Activated T-cell treated with anti-CD3 and anti-CD28 coated beads, Interleukin-2, amount 50 U/mL, for 4 hours (primary cell): ENCODE data around the gene ZNF619. TPM values are rescaled to one million over a fixed set of nuclear protein-coding genes. Genes with fewer than 3 reads are reported as not detected.

ENCODE experiments used
- ATAC-seq, 2 donors: fragments of 200-7000 bp; cut with Tn5 transposase; one replicate each; pipeline ENCODE4 v1.10.0; 2021
- DNase-seq: peaks from one replicate; pipeline ENCODE4 v3.0.0-alpha.2; 2020
- H3K27me3 Mint-ChIP-seq: one replicate; pipeline ENCODE4 v1.8.0; 2021; ENCODE audit warnings: low read depth, mixed read lengths
- H3K36me3 Mint-ChIP-seq: one replicate; pipeline ENCODE4 v1.8.0; 2022; ENCODE audit warnings: mixed read lengths; ENCODE audit not compliant: insufficient read depth
- H3K4me1 Mint-ChIP-seq: one replicate; pipeline ENCODE4 v1.8.0; 2021; ENCODE audit warnings: low read depth, mixed read lengths
- H3K4me3 Mint-ChIP-seq: one replicate; pipeline ENCODE4 v1.8.0; 2021; ENCODE audit warnings: mild to moderate bottlenecking, moderate library complexity, mixed read lengths
- H3K9me3 Mint-ChIP-seq: one replicate; pipeline ENCODE4 v1.8.0; 2021; ENCODE audit warnings: mixed read lengths
- total RNA-seq, 3 donors: library from RNA; stranded (reverse); gene quantifications; one replicate each; pipeline ENCODE4 v1.2.1, GENCODE V29; 2021

The ZNF619 gene
- total RNA-seq, 3 donors from 2014 or later, result 3.0 to 4.4 (median 3.0) TPM

DNA sequence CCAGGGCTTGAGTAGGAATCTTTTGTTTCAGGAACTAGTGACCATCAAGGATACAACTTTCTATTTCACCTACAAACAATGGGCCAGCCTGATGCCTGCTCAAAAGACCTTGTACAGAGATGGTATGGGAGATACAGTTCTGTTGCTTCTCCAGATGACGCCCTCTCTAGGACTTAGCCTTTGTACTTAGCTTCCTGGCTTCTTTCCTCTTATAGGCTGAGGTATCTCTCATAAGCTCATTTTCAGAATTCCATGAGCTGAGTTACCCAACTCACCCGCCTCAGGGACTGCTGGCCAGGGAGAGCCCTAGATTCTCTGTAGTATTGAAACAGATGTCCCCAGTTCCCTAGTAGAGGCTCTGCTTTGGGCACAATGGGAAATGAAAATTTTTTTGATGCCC, 20.4 kb downstream of the ZNF619 start:
- Mint-ChIP-seq H3K4me1 (no peaks in the 10 kb centered on the region), H3K36me3 (no peaks in the 10 kb centered on the region), H3K9me3 (no peaks in the 10 kb centered on the region), H3K27me3 (no peaks in the 10 kb centered on the region), H3K4me3 (no peak overlapping the region)
- no peak for DNase-seq
- no peak for ATAC-seq

DNA sequence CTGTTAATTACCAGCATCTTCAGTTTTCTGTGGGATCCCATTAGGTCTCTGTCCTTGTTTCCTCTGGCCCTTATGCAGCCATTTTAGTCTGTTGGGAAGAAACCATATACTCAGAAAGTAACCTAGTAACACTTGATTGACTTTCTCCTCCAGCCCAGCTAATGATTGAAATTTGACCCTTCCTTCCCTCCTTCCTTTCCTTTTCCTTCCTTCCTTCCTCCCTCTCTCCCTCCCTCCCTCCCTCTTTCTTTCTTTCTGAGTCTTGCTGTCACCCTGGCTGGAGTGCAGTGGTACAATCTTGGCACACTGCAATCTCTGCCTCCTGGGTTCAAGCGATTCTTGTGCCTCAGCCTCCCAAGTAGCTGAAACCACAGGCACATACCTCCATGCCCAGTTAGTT, 23.0 kb downstream of the ZNF619 start:
- Mint-ChIP-seq H3K36me3 (no peaks in the 10 kb centered on the region), H3K4me3 (no peak overlapping the region), H3K9me3 (no peaks in the 10 kb centered on the region), H3K27me3 (no peaks in the 10 kb centered on the region), H3K4me1 (peaks cover 4% of the 10 kb centered on the region)
- DNase-seq (no peak), ATAC-seq (no peak)

DNA sequence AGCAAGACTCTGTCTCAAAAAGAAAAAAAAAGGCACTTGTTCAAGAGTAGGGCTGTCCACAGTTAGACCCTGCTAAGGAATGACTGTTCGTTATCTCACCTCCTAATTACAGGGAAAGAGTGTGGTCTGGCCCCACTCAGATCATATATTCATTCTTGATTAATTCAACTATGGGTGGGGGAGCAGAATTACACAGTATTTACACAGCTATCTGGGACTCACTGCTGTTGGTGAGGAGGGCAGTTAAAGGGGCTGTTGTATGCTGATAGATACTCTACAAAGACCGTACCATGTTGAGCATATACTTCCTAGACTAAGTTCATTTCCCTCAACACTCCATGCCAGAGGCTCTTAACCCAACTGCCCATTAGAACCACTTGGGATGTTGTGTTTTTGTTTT, 25.1 kb downstream of the ZNF619 start:
- no peaks in the 10 kb centered on the region for H3K9me3 Mint-ChIP-seq
- ATAC-seq (no peak), DNase-seq (no peak)
- H3K27me3 Mint-ChIP-seq, result no peaks in the 10 kb centered on the region
- H3K4me3 Mint-ChIP-seq, result no peak overlapping the region
- H3K4me1 Mint-ChIP-seq, result peaks cover 17% of the 10 kb centered on the region
- no peaks in the 10 kb centered on the region for H3K36me3 Mint-ChIP-seq

DNA sequence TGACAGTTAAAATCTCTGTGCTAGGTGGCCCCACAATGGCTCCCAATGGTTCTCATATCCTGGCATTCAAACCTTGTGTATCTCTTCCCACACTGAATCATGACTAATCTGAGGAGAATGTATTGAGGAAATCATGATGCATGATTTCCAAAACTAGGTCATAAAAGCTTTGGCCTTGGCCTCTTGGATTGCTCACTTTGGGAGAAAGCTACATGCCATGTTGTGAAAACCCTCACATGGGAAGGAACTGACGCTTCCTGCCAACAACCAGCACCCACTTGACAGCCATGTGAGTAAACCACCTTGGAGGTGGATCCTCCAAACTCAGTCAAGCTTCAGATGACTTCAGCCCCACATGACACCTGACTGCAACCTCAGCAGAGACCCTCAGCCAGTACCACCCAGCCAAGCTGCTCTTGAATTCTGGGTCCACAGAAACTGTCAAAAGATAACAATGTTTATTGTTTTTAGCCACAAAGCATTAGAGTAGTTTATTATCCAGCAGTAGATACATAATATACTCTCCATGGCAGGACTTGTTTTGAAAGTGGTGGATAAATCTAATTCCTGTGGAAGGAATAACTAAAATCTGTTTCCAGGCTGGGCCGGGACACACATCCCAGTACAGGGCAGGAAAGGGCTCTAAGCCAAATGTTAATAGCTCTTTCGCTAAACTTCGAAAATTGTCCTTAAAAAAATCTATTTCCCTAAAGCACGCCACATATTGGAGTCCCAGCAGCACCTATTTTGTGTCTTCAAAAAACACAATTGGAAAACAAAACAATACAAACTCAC, 27.9 kb downstream of the ZNF619 start:
- Mint-ChIP-seq H3K9me3 (no peaks in the 10 kb centered on the region), H3K4me3 (peak overlapping the region; percentile 91), H3K27me3 (no peaks in the 10 kb centered on the region), H3K36me3 (no peaks in the 10 kb centered on the region), H3K4me1 (peaks cover 17% of the 10 kb centered on the region)
- ATAC-seq (no peak), DNase-seq (no peak)

DNA sequence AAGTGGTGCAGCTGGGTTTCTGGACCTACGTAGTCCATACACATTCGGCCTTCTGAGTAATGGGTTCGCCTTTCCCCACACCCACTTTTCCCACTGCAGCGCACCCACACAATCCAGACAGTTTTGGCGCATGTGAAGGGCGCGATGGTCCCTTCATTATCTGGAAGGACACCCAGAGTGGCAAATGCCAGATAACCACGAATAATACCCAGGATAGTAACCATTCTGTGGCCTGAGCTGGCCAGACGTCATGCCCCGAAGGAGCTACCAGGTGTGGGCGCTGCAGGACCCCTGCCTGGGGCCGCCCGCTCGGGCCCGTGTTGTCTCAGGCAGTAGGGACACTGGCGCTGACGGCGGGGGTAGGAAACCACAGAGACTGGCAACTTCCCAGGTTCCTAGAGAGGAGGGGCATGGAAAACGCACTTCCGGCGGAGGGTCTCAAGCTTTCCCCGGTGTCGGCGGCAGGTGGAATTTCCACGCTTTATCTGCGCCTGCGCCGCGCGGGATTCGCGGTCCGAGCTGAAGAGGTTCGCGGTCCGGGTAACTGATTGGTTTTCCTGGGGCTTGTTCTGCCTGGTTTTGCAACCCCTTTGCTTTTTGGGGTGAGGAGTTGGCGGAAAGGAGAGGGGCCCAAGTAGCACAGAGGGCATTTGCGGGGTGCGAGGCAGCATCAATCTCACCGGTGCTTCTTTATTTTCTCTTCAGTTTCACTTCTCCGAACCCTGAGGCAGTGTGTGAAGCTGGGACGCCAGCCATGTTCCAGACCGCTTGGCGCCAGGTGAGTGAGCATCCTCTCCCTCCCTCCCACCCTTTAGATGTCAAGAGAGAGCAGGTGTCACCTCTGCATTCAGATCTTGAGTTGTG, 28.9 kb downstream of the ZNF619 start, which contains the start of gene ZNF620:
Gene ZNF620, plus strand, starts transcription at position 441 of the 864 bp plus-strand sequence. Its CDS starts 314 bp downstream, at position 755.
- Mint-ChIP-seq H3K9me3 (no peaks in the 10 kb centered on the region), H3K36me3 (peaks cover under 1% of the 10 kb centered on the region), H3K27me3 (no peaks in the 10 kb centered on the region), H3K4me3 (peak within 1 kb of the TSS; percentile 91), H3K4me1 (peaks cover 17% of the 10 kb centered on the region)
- peak; percentile 73 to 79 for ATAC-seq
- peak; percentile 52 for DNase-seq

DNA sequence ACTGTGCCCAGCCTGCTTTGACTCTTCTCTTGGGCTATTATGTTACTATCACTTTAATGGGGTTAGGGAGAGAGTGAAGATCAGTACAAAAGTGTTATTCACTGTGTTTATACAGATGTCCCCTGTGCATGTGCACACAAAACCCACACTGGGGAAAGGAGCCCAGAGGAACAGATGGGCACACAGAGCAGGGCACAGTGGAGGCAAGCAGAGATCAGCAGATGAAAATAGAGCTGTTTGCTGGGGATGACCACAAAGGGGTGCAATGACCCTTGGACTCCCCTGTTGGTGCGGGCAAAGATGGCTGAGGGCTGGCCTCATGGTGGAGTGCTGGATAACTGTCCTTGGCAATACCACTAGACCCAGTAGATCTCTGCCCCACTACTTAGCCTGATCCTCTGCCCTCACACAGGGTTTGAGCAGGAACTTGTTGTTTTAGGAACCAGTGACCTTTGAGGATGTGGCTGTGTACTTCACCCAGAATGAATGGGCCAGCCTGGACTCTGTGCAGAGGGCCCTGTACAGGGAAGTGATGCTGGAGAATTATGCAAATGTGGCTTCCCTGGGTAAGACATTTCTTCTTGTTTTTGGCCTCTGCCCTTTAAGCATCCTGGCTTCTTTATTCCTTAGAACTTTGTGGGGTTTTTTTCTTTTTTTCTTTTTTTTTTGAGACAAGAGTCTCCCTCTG, 34.3 kb downstream of the ZNF619 start:
- H3K27me3 Mint-ChIP-seq, result no peaks in the 10 kb centered on the region
- ATAC-seq (no peak), DNase-seq (no peak)
- no peaks in the 10 kb centered on the region for H3K9me3 Mint-ChIP-seq
- no peak overlapping the region for H3K4me3 Mint-ChIP-seq
- peaks cover 7% of the 10 kb centered on the region for H3K4me1 Mint-ChIP-seq
- peaks cover 23% of the 10 kb centered on the region for H3K36me3 Mint-ChIP-seq

DNA sequence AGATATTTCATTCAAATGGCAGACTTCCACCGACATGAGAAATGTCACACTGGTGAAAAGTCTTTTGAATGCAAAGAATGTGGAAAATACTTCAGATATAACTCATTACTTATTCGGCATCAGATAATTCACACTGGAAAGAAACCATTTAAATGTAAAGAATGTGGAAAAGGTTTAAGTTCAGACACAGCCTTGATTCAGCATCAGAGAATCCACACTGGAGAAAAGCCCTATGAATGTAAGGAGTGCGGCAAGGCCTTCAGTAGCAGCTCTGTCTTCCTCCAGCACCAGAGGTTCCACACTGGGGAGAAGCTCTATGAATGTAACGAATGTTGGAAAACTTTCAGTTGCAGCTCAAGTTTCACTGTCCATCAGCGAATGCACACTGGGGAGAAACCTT, 39.3 kb downstream of the ZNF619 start:
- H3K36me3 Mint-ChIP-seq, result peaks cover 23% of the 10 kb centered on the region
- no peaks in the 10 kb centered on the region for H3K27me3 Mint-ChIP-seq
- H3K9me3 Mint-ChIP-seq, result no peaks in the 10 kb centered on the region
- H3K4me3 Mint-ChIP-seq, result no peak overlapping the region
- no peak for DNase-seq
- no peaks in the 10 kb centered on the region for H3K4me1 Mint-ChIP-seq
- ATAC-seq, result no peak

DNA sequence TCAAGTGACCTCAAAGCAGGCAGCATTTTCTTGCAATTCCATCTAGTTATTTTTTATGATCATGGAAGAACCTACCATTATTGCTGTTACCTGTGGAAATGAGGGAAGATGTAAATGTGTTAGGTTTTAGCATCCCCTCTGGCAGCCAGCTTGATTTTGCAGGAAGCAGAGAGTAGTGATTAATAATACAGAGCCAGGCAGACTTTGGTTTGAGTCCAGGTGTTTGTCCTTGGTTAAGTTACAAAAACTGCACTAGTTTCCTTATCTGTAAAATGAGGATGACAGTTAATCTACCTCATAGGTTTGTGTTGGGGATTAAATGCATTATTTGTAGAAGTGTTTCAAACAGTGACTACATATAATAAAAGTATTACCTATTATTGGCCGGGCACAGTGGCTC, 41.1 kb downstream of the ZNF619 start:
- Mint-ChIP-seq H3K27me3 (no peaks in the 10 kb centered on the region), H3K4me3 (no peak overlapping the region), H3K9me3 (no peaks in the 10 kb centered on the region), H3K36me3 (peaks cover 17% of the 10 kb centered on the region), H3K4me1 (no peaks in the 10 kb centered on the region)
- ATAC-seq, result no peak
- no peak for DNase-seq

DNA sequence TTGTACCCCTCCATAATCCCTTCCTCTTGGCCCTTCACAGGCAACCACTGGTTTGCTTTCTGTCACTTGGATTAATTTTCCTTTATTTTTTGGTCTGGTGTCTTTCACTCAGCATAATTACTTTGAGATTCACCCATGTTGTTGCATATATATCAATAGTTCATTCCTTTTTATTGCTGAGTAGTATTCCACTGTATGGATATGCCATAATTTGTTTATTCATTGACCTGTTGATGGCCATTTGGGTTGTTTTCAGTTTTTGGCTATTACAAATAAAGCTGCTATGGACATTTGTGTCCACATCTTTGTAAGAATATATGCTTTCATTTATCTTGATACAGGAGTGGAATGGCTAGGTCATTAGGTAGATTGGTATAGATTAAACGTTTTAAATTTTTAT, 41.9 kb downstream of the ZNF619 start:
- H3K9me3 Mint-ChIP-seq, result no peaks in the 10 kb centered on the region
- DNase-seq (no peak), ATAC-seq (no peak)
- H3K36me3 Mint-ChIP-seq, result peaks cover 17% of the 10 kb centered on the region
- H3K4me1 Mint-ChIP-seq, result no peaks in the 10 kb centered on the region
- H3K4me3 Mint-ChIP-seq, result no peak overlapping the region
- H3K27me3 Mint-ChIP-seq, result no peaks in the 10 kb centered on the region

DNA sequence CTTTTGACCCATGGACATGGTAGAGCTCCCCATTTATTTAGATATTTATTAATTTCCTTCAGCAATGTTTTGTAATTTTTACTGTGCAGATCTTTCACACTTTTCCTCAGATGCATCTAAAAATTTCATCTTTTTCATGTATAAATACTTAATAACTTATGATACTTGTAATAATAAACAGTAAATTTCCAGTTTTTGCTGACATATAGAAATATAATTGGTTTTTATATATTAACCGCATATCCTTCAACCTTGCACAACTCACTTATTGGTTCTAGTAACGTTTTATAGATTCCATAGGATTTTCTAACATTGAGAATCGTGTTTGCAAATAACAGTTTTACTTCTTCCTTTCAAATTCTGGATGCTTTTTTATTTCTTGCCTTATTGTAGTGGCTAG, 44.3 kb downstream of the ZNF619 start:
- no peak for DNase-seq
- Mint-ChIP-seq H3K4me1 (peaks cover 16% of the 10 kb centered on the region), H3K9me3 (no peaks in the 10 kb centered on the region), H3K4me3 (no peak overlapping the region), H3K36me3 (peaks cover 4% of the 10 kb centered on the region), H3K27me3 (no peaks in the 10 kb centered on the region)
- ATAC-seq, result no peak

DNA sequence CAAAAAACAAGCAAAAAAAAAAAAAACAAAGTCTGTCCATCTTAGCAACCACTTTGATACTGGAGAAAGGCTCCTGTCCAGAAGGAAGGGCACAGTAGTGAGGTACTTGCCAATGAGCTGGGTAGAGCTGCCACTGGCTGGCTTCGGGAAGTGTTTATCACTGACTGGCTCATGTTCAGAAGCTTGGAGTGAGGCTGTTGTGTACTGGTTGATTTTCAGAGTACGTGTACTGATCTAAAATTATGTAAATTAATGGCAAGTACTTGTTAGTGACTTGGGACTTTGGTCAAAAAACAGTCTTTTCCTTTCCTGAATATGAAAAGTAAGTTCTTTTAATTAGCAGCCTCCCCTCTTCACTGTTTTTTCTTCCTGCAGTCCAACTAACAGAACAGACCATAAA, 46.9 kb downstream of the ZNF619 start:
- ATAC-seq (no peak), DNase-seq (no peak)
- Mint-ChIP-seq H3K4me3 (peak overlapping the region; percentile 93), H3K9me3 (no peaks in the 10 kb centered on the region), H3K36me3 (peaks cover 15% of the 10 kb centered on the region), H3K27me3 (no peaks in the 10 kb centered on the region), H3K4me1 (peaks cover 20% of the 10 kb centered on the region)

DNA sequence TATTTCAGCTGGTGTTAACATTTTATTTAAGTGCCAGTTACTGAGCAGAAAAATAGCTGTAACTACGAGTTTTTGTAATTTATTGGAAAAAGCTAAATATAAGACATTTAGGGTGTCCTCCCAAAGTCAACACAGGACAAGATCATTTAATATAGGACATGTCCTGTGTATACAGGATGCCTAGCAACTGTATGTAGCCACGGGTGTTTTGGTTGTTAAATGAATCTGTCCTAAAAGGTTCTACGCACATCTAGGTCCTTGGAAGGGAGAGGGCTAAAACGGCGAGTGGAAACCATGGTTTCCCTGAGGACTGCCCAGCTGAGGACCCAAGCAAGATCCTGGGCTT, 47.3 kb downstream of the ZNF619 start:
- Mint-ChIP-seq H3K4me3 (peak overlapping the region; percentile 93), H3K27me3 (no peaks in the 10 kb centered on the region), H3K9me3 (no peaks in the 10 kb centered on the region), H3K4me1 (peaks cover 20% of the 10 kb centered on the region), H3K36me3 (peaks cover 18% of the 10 kb centered on the region)
- DNase-seq, result no peak
- ATAC-seq, result no peak

DNA sequence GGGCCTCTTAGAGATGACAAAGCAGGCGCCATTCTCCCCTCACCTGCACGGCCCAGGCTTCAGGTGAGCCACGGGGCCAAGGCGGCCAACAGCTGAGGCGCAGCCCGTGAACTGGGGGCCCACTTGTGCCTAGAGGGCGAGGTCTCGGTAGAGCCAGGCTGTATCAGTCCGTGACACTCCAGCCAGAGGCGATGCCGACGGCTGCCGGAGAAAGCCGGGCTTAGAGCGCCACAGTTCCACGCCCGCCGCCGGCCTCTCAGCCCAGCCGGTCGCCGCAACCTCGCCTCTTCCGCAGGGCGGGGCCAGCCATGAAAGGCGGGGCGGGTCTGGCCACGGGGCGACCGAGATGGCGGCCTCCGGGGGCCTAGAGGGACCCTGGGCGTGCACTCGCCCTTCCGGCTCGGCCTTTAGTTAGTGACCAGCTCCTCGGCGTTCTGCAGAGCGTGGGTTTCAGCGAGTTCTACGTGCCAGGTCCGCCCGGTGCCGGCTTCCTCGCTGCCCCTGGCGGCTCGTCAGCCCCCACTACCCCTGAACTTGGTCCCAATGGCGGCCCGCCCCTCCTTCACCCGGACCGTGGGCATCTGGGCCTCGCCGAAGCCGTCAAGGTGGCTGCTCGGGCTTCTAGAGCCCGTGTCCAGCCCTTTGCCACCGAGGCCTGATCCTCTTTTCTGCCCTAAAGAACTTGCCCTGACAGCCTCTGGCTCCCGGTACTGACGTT, 47.8 kb downstream of the ZNF619 start, which contains the start of gene ZNF621:
Gene ZNF621, plus strand, starts transcription at position 393 of the 718 bp plus-strand sequence. CDS start 881 bp downstream, outside the sequence.
- Mint-ChIP-seq H3K27me3 (no peaks in the 10 kb centered on the region), H3K4me3 (peak within 1 kb of the TSS; percentile 93), H3K4me1 (peaks cover 20% of the 10 kb centered on the region), H3K36me3 (peaks cover 22% of the 10 kb centered on the region), H3K9me3 (no peaks in the 10 kb centered on the region)
- DNase-seq (peak; percentile 72), ATAC-seq (peak; percentile 99 to 100)

DNA sequence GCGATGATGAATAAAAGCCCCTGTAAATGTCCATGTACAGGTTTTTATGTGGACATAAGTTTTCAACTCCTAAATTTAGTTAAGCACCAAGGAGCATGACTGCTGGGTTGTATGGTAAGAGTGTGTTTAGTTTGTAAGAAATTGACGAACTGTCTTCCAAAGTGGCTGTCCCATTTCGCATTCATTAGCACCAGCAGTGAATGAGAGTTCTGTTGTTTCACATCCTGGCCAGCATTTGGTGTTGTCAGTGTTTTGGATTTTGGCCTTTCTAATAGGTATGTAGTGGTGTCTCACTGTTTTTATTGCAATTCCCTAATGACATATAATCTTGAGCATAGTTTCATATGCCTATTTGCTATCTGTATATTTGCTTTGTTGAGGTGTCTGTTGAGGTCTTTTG, 51.5 kb downstream of the ZNF619 start:
- Mint-ChIP-seq H3K9me3 (peaks cover 15% of the 10 kb centered on the region), H3K4me1 (peaks cover 20% of the 10 kb centered on the region), H3K36me3 (peaks cover 51% of the 10 kb centered on the region), H3K4me3 (no peak overlapping the region), H3K27me3 (no peaks in the 10 kb centered on the region)
- no peak for ATAC-seq
- no peak for DNase-seq
